Loucy (cell line): ENCODE results near the gene P2RX3.

Source experiments
- H2AFZ ChIP-seq: fragments of 200-600 bp; sonication (generic); 2 replicates; pipeline ENCODE4 v1.6.0; 2016; ENCODE audit warnings: antibody characterized with exemption, mild to moderate bottlenecking, low read length, moderate library complexity
- H3F3A ChIP-seq: fragments of 200-600 bp; 2 replicates; pipeline ENCODE4 v1.6.0; 2016; ENCODE audit warnings: antibody characterized with exemption, low read depth, mild to moderate bottlenecking
- H3K27me3 ChIP-seq: fragments of 200-600 bp; sonication (generic); 2 replicates; pipeline ENCODE4 v1.6.1; 2014; ENCODE audit warnings: low read length, mild to moderate bottlenecking; ENCODE audit not compliant: insufficient read depth, poor library complexity, severe bottlenecking
- H3K36me3 ChIP-seq: fragments of 200-600 bp; sonication (generic); 2 replicates; pipeline ENCODE4 v1.6.1; 2016; ENCODE audit warnings: low read length; ENCODE audit not compliant: insufficient read depth
- H3K4me1 ChIP-seq: fragments of 200-600 bp; sonication (generic); 2 replicates; pipeline ENCODE4 v1.5.1; 2014; ENCODE audit warnings: low read length, mild to moderate bottlenecking; ENCODE audit not compliant: insufficient read depth, poor library complexity, severe bottlenecking
- H3K4me2 ChIP-seq: fragments of 200-600 bp; sonication (generic); 2 replicates; pipeline ENCODE4 v1.6.0; 2014; ENCODE audit warnings: antibody characterized with exemption, low read length, low read depth, mild to moderate bottlenecking; ENCODE audit not compliant: poor library complexity, severe bottlenecking
- H3K4me3 ChIP-seq: fragments of 200-600 bp; sonication (generic); 2 replicates; pipeline ENCODE4 v1.5.1; 2014; ENCODE audit warnings: low read length, mild to moderate bottlenecking, mixed read lengths; ENCODE audit not compliant: poor library complexity, severe bottlenecking
- H3K79me2 ChIP-seq: fragments of 200-600 bp; sonication (generic); 2 replicates; pipeline ENCODE4 v1.6.1; 2014; ENCODE audit warnings: low read length; ENCODE audit not compliant: insufficient read depth
- H3K9ac ChIP-seq: fragments of 200-600 bp; sonication (generic); 2 replicates; pipeline ENCODE4 v1.6.0; 2014; ENCODE audit warnings: mild to moderate bottlenecking, low read depth, low read length, moderate library complexity; ENCODE audit not compliant: poor library complexity, severe bottlenecking
- H3K9me2 ChIP-seq: fragments of 200-600 bp; sonication (generic); replicated peaks from 2 replicates; pipeline ENCODE4 v1.6.1; 2016; ENCODE audit warnings: low read depth, low read length, mixed read lengths
- H3K9me3 ChIP-seq: fragments of 200-600 bp; sonication (generic); 2 replicates; pipeline ENCODE4 v1.6.1; 2014; ENCODE audit warnings: mild to moderate bottlenecking, antibody characterized with exemption, low read length, low read depth; ENCODE audit not compliant: insufficient read depth
- H4K20me1 ChIP-seq: fragments of 200-600 bp; sonication (generic); 2 replicates; pipeline ENCODE4 v1.6.0; 2014; ENCODE audit warnings: antibody characterized with exemption, low read length, mild to moderate bottlenecking; ENCODE audit not compliant: insufficient read depth, poor library complexity, severe bottlenecking
- CTCF ChIP-seq: fragments of 200-600 bp; sonication (generic); conservative IDR thresholded peaks from 2 replicates; pipeline ENCODE4 v1.5.1; 2014; ENCODE audit warnings: mild to moderate bottlenecking, antibody characterized with exemption, low read length
- EZH2phosphoT487 ChIP-seq: fragments of 200-600 bp; IDR thresholded peaks from 2 replicates; pipeline ENCODE4 v1.6.1; 2018; ENCODE audit warnings: antibody characterized with exemption, mild to moderate bottlenecking, moderate library complexity, borderline replicate concordance

Gene P2RX3

GRCh38 chr11:57373146-57373545, 35.0 kb downstream of the P2RX3 start:
- Histone ChIP-seq H3K4me3 (no peak overlapping the region), H3K36me3 (no peaks in the 10 kb centered on the region), H3K4me2 (no peak overlapping the region), H3K9ac (no peak overlapping the region), H3K9me3 (no peaks in the 10 kb centered on the region), H4K20me1 (no peaks in the 10 kb centered on the region), H2AFZ (no peak overlapping the region), H3K79me2 (no peaks in the 10 kb centered on the region), H3K9me2 (no peaks in the 10 kb centered on the region), H3K4me1 (peaks cover 9% of the 10 kb centered on the region), H3K27me3 (no peaks in the 10 kb centered on the region), H3F3A (no peaks in the 10 kb centered on the region)
- TF ChIP-seq CTCF (no peak), EZH2phosphoT487 (no peak)

GRCh38 chr11:57374966-57375365, 36.8 kb downstream of the P2RX3 start:
- Histone ChIP-seq H3K4me2 (no peak overlapping the region), H3F3A (no peaks in the 10 kb centered on the region), H3K9me3 (no peaks in the 10 kb centered on the region), H3K79me2 (no peaks in the 10 kb centered on the region), H4K20me1 (no peaks in the 10 kb centered on the region), H3K36me3 (no peaks in the 10 kb centered on the region), H3K4me1 (peaks cover 9% of the 10 kb centered on the region), H3K4me3 (no peak overlapping the region), H3K27me3 (no peaks in the 10 kb centered on the region), H2AFZ (no peak overlapping the region), H3K9ac (no peak overlapping the region), H3K9me2 (no peaks in the 10 kb centered on the region)
- TF ChIP-seq EZH2phosphoT487 (no peak), CTCF (no peak)

GRCh38 chr11:57375490-57375889, 37.3 kb downstream of the P2RX3 start:
- Histone ChIP-seq H3K27me3 (no peaks in the 10 kb centered on the region), H3K9me2 (no peaks in the 10 kb centered on the region), H3K9ac (no peak overlapping the region), H3F3A (no peaks in the 10 kb centered on the region), H3K9me3 (no peaks in the 10 kb centered on the region), H2AFZ (no peak overlapping the region), H4K20me1 (no peaks in the 10 kb centered on the region), H3K4me3 (no peak overlapping the region), H3K36me3 (no peaks in the 10 kb centered on the region), H3K4me2 (no peak overlapping the region), H3K79me2 (no peaks in the 10 kb centered on the region), H3K4me1 (peaks cover 9% of the 10 kb centered on the region)
- TF ChIP-seq CTCF: no peak
- TF ChIP-seq EZH2phosphoT487: no peak
